Measurements from ENCODE around the gene SPRY4. TPM values are rescaled to one million over a fixed set of nuclear protein-coding genes. Genes with fewer than 3 reads are reported as not detected.

SPRY4 gene
- polyA plus RNA-seq, 1 donor = 41.7 TPM

- 0% methylated on average over 1 of the region's 4 CpGs for WGBS (ENCODE audit: insufficient coverage, low lambda C conversion rate)
- Histone ChIP-seq H3K4me1 (ENCODE audit: control insufficient read depth, insufficient read depth, low read length) (peaks cover 35% of the 10 kb centered on the region), H3K36me3 (ENCODE audit: control insufficient read depth, insufficient read depth, low read length) (peaks cover 50% of the 10 kb centered on the region), H3K4me3 (ENCODE audit: low read length) (no peak overlapping the region), H3K27me3 (ENCODE audit: control insufficient read depth, insufficient read depth, low read length) (no peaks in the 10 kb centered on the region), H3K27ac (ENCODE audit: low read length) (no peak overlapping the region), H3K9me3 (ENCODE audit: control insufficient read depth, low read depth, low read length) (no peaks in the 10 kb centered on the region)
- DNase-seq = no peak
Measured at GRCh38 chr5:142316051-142316450, 8.8 kb downstream of the SPRY4 start.

- H3K27me3 ChIP-seq (ENCODE audit: control insufficient read depth, insufficient read depth, low read length) = no peaks in the 10 kb centered on the region
- no peak for DNase-seq
- H3K9me3 ChIP-seq (ENCODE audit: control insufficient read depth, low read depth, low read length) = no peaks in the 10 kb centered on the region
- H3K36me3 ChIP-seq (ENCODE audit: control insufficient read depth, insufficient read depth, low read length) = peaks cover 56% of the 10 kb centered on the region
- no peak overlapping the region for H3K4me3 ChIP-seq (ENCODE audit: low read length)
- H3K27ac ChIP-seq (ENCODE audit: low read length) = no peak overlapping the region
- no CpG with 5 or more reads among the region's 6 CpGs for WGBS (ENCODE audit: insufficient coverage, low lambda C conversion rate)
- H3K4me1 ChIP-seq (ENCODE audit: control insufficient read depth, insufficient read depth, low read length) = peaks cover 29% of the 10 kb centered on the region
Measured at GRCh38 chr5:142315096-142315900, 9.5 kb downstream of the SPRY4 start.

- Histone ChIP-seq H3K4me3 (ENCODE audit: low read length) (no peak overlapping the region), H3K4me1 (ENCODE audit: control insufficient read depth, insufficient read depth, low read length) (peaks cover 22% of the 10 kb centered on the region), H3K27me3 (ENCODE audit: control insufficient read depth, insufficient read depth, low read length) (no peaks in the 10 kb centered on the region), H3K36me3 (ENCODE audit: control insufficient read depth, insufficient read depth, low read length) (peaks cover 61% of the 10 kb centered on the region), H3K27ac (ENCODE audit: low read length) (no peak overlapping the region), H3K9me3 (ENCODE audit: control insufficient read depth, low read depth, low read length) (no peaks in the 10 kb centered on the region)
- no peak for DNase-seq
- WGBS (ENCODE audit: insufficient coverage, low lambda C conversion rate) = no CpG with 5 or more reads among the region's 18 CpGs
Measured at GRCh38 chr5:142314606-142315005, 10.2 kb downstream of the SPRY4 start.

GRCh38 chr5:142314109-142314508 is 10.7 kb downstream of the SPRY4 start:
- WGBS (ENCODE audit: insufficient coverage, low lambda C conversion rate) = no CpG with 5 or more reads among the region's 20 CpGs
- peaks cover 18% of the 10 kb centered on the region for H3K4me1 ChIP-seq (ENCODE audit: control insufficient read depth, insufficient read depth, low read length)
- peaks cover 64% of the 10 kb centered on the region for H3K36me3 ChIP-seq (ENCODE audit: control insufficient read depth, insufficient read depth, low read length)
- H3K9me3 ChIP-seq (ENCODE audit: control insufficient read depth, low read depth, low read length) = no peaks in the 10 kb centered on the region
- DNase-seq = no peak
- H3K4me3 ChIP-seq (ENCODE audit: low read length) = no peak overlapping the region
- H3K27ac ChIP-seq (ENCODE audit: low read length) = no peak overlapping the region
- no peaks in the 10 kb centered on the region for H3K27me3 ChIP-seq (ENCODE audit: control insufficient read depth, insufficient read depth, low read length)

GRCh38 chr5:142313682-142314081 is 11.1 kb downstream of the SPRY4 start:
- no peak for DNase-seq
- peaks cover 15% of the 10 kb centered on the region for H3K4me1 ChIP-seq (ENCODE audit: control insufficient read depth, insufficient read depth, low read length)
- H3K27me3 ChIP-seq (ENCODE audit: control insufficient read depth, insufficient read depth, low read length) = no peaks in the 10 kb centered on the region
- no peak overlapping the region for H3K4me3 ChIP-seq (ENCODE audit: low read length)
- peaks cover 61% of the 10 kb centered on the region for H3K36me3 ChIP-seq (ENCODE audit: control insufficient read depth, insufficient read depth, low read length)
- H3K9me3 ChIP-seq (ENCODE audit: control insufficient read depth, low read depth, low read length) = no peaks in the 10 kb centered on the region
- H3K27ac ChIP-seq (ENCODE audit: low read length) = no peak overlapping the region
- no CpG with 5 or more reads among the region's 4 CpGs for WGBS (ENCODE audit: insufficient coverage, low lambda C conversion rate)

- H3K36me3 ChIP-seq (ENCODE audit: control insufficient read depth, insufficient read depth, low read length) = peaks cover 57% of the 10 kb centered on the region
- H3K4me3 ChIP-seq (ENCODE audit: low read length) = no peak overlapping the region
- no peak for DNase-seq
- WGBS (ENCODE audit: insufficient coverage, low lambda C conversion rate) = no CpG with 5 or more reads among the region's 10 CpGs
- H3K9me3 ChIP-seq (ENCODE audit: control insufficient read depth, low read depth, low read length) = no peaks in the 10 kb centered on the region
- no peak overlapping the region for H3K27ac ChIP-seq (ENCODE audit: low read length)
- no peaks in the 10 kb centered on the region for H3K27me3 ChIP-seq (ENCODE audit: control insufficient read depth, insufficient read depth, low read length)
- H3K4me1 ChIP-seq (ENCODE audit: control insufficient read depth, insufficient read depth, low read length) = peaks cover 15% of the 10 kb centered on the region
Measured at GRCh38 chr5:142313275-142313674, 11.5 kb downstream of the SPRY4 start.

GRCh38 chr5:142312399-142312798 is 12.4 kb downstream of the SPRY4 start:
- Histone ChIP-seq H3K4me3 (ENCODE audit: low read length) (no peak overlapping the region), H3K36me3 (ENCODE audit: control insufficient read depth, insufficient read depth, low read length) (peaks cover 57% of the 10 kb centered on the region), H3K4me1 (ENCODE audit: control insufficient read depth, insufficient read depth, low read length) (peaks cover 15% of the 10 kb centered on the region), H3K9me3 (ENCODE audit: control insufficient read depth, low read depth, low read length) (no peaks in the 10 kb centered on the region), H3K27ac (ENCODE audit: low read length) (no peak overlapping the region), H3K27me3 (ENCODE audit: control insufficient read depth, insufficient read depth, low read length) (no peaks in the 10 kb centered on the region)
- no peak for DNase-seq
- WGBS (ENCODE audit: insufficient coverage, low lambda C conversion rate) = no CpG with 5 or more reads among the region's 5 CpGs

GRCh38 chr5:142311725-142312124 is 13.1 kb downstream of the SPRY4 start:
- no peak overlapping the region for H3K27ac ChIP-seq (ENCODE audit: low read length)
- WGBS (ENCODE audit: insufficient coverage, low lambda C conversion rate) = no CpG with 5 or more reads among the region's 7 CpGs
- H3K36me3 ChIP-seq (ENCODE audit: control insufficient read depth, insufficient read depth, low read length) = peaks cover 51% of the 10 kb centered on the region

GRCh38 chr5:142310803-142311202 is 14.0 kb downstream of the SPRY4 start:
- H3K36me3 ChIP-seq (ENCODE audit: control insufficient read depth, insufficient read depth, low read length) = peaks cover 50% of the 10 kb centered on the region
- H3K27ac ChIP-seq (ENCODE audit: low read length) = no peak overlapping the region
- WGBS (ENCODE audit: insufficient coverage, low lambda C conversion rate) = no CpG with 5 or more reads among the region's 9 CpGs
- peaks cover 21% of the 10 kb centered on the region for H3K4me1 ChIP-seq (ENCODE audit: control insufficient read depth, insufficient read depth, low read length)
- H3K27me3 ChIP-seq (ENCODE audit: control insufficient read depth, insufficient read depth, low read length) = no peaks in the 10 kb centered on the region
- DNase-seq = no peak
- H3K4me3 ChIP-seq (ENCODE audit: low read length) = no peak overlapping the region
- H3K9me3 ChIP-seq (ENCODE audit: control insufficient read depth, low read depth, low read length) = no peaks in the 10 kb centered on the region

More at GRCh38 chr5:142311725-142312124, 13.1 kb downstream of the SPRY4 start:
- H3K4me3 ChIP-seq (ENCODE audit: low read length) = no peak overlapping the region
- no peaks in the 10 kb centered on the region for H3K9me3 ChIP-seq (ENCODE audit: control insufficient read depth, low read depth, low read length)
- DNase-seq = no peak
- no peaks in the 10 kb centered on the region for H3K27me3 ChIP-seq (ENCODE audit: control insufficient read depth, insufficient read depth, low read length)
- H3K4me1 ChIP-seq (ENCODE audit: control insufficient read depth, insufficient read depth, low read length) = peaks cover 18% of the 10 kb centered on the region

GRCh38 chr5:142309747-142310318 is 15.0 kb downstream of the SPRY4 start:
- H3K4me3 ChIP-seq (ENCODE audit: low read length) = no peak overlapping the region
- 100% methylated on average over 2 of the region's 12 CpGs for WGBS (ENCODE audit: insufficient coverage, low lambda C conversion rate)
- no peaks in the 10 kb centered on the region for H3K27me3 ChIP-seq (ENCODE audit: control insufficient read depth, insufficient read depth, low read length)
- peaks cover 48% of the 10 kb centered on the region for H3K36me3 ChIP-seq (ENCODE audit: control insufficient read depth, insufficient read depth, low read length)
- H3K9me3 ChIP-seq (ENCODE audit: control insufficient read depth, low read depth, low read length) = no peaks in the 10 kb centered on the region
- H3K4me1 ChIP-seq (ENCODE audit: control insufficient read depth, insufficient read depth, low read length) = peaks cover 29% of the 10 kb centered on the region
- no peak for DNase-seq
- H3K27ac ChIP-seq (ENCODE audit: low read length) = no peak overlapping the region

Data from large intestine (tissue), 3 donors.